Lung (tissue), 12 donors: ENCODE measurements around the gene ANO2. TPM values are rescaled to one million over a fixed set of nuclear protein-coding genes. Genes with fewer than 3 reads are reported as not detected.
A peak's percentile ranks its signal among the peaks of the same experiment; 100 is the strongest.

Experiments
- ATAC-seq: fragments of 200-7000 bp; cut with Tn5 transposase; one replicate; pipeline ENCODE4 v1.9.1; 2020; ENCODE audit warnings: moderate number of reproducible peaks; ENCODE audit not compliant: insufficient read depth, low FRiP score
- DNase-seq, 3 donors: peaks; one replicate each; pipeline ENCODE4 v3.0.0-alpha.2; 2013 to 2017
- H3K27ac ChIP-seq, 2 donors: one replicate each; pipeline ENCODE4 v1.5.1; 2013; ENCODE audit warnings: mild to moderate bottlenecking in 2 of 2, moderate library complexity in 2 of 2, control low read depth in 1 of 2, inconsistent platforms in 1 of 2, low read depth in 1 of 2, low read length in 1 of 2
- H3K27me3 ChIP-seq, 3 donors: one replicate each; pipeline ENCODE4 v1.5.1; 2013; ENCODE audit warnings: low read length in 2 of 3; ENCODE audit not compliant: control insufficient read depth in 3 of 3, insufficient read depth in 3 of 3
- H3K36me3 ChIP-seq, 4 donors: one replicate each; pipeline ENCODE4 v1.5.1; 2013; ENCODE audit warnings: low read length in 4 of 4, mild to moderate bottlenecking in 1 of 4, moderate library complexity in 1 of 4; ENCODE audit not compliant: control insufficient read depth in 4 of 4, insufficient read depth in 4 of 4
- H3K4me1 ChIP-seq, 5 donors: one replicate each; pipeline ENCODE4 v1.5.1; 2013; ENCODE audit warnings: low read length in 5 of 5, mild to moderate bottlenecking in 2 of 5, moderate library complexity in 1 of 5; ENCODE audit not compliant: control insufficient read depth in 5 of 5, insufficient read depth in 5 of 5
- H3K4me3 ChIP-seq: one replicate; pipeline ENCODE4 v1.5.1; 2013; ENCODE audit warnings: mild to moderate bottlenecking, control low read depth, moderate library complexity
- H3K9ac ChIP-seq, 2 donors: one replicate each; pipeline ENCODE4 v1.5.1; 2013; ENCODE audit warnings: low read length in 2 of 2, control low read depth in 1 of 2; ENCODE audit not compliant: insufficient read depth in 1 of 2
- H3K9me3 ChIP-seq, 4 donors: one replicate each; pipeline ENCODE4 v1.5.1; 2013; ENCODE audit warnings: low read length in 3 of 4, mild to moderate bottlenecking in 1 of 4, moderate library complexity in 1 of 4; ENCODE audit not compliant: control insufficient read depth in 4 of 4, insufficient read depth in 3 of 4
- WGBS, 2 donors: extraction: QIAGEN DNeasy Blood & Tissue Kit; methylation state at CpG; one replicate each; pipeline ENCODE4 v1.1.7; 2013; 5-methylcytosine and 5-hydroxymethylcytosine counted together
- polyA plus RNA-seq, 2 donors: library from polyadenylated mRNA; stranded (reverse); fragments of 200-250 nt; gene quantifications; one replicate each; pipeline ENCODE4 v1.2.1, GENCODE V29; 2013
- total RNA-seq, 2 donors: library from RNA; depleted of rRNA in 1 of 2; stranded (reverse); fragments of >200 nt in 1 of 2; gene quantifications; one replicate each; pipeline ENCODE4 v1.2.1, GENCODE V29; 2014 to 2021
- TF ChIP-seq, protein P1 (sequence below): IDR thresholded peaks from 2 replicates; pipeline ENCODE4 v1.5.1; 2012; ENCODE audit warnings: mild to moderate bottlenecking; ENCODE audit errors: control extremely low read depth, extremely low read depth
- donor health status: control.
- donor health status: control.
- donor health status: Bipolar disorder and iron deficiency.
- donor health status: healthy.
- donor health status: DM: yes; HTN: yes; CAD: no.

Gene ANO2
- total and polyA plus RNA-seq, 4 donors, result 5.9 to 11.3 (median 7.4) TPM

DNA sequence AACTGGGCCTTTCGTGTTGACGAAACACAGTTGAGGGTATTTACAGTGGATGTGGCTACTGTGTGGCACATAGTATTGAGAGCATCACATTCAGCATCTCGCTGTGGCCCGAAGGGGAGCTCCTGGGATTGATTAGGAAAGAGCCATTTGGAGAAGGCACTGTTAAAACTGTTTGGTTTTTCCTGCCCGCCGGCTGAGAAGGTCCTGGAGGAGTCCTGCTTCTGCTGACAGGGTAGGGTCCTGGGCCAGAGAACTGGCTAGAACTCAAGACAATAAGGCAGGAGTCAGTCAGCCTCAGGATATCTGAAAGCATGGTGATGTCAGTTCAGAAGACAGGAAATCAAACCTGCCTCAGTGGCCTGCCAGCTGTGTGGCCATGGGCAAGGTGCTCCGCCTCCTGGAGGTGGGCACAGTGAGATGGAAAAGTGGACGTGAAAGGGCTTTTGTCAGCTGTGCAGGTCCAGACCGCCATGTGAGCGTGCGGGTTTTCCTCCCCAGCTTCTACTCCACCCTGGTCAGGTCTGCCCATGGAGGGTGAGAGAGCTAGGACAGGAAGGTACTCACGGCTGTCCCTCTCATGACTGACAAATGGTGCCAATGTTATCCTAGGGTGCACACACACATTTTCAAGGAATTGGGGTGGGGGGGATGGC, 420.8 kb downstream of the ANO2 start:
- 96% methylated on average over 12 of the region's 12 CpGs for WGBS, 2 donors

DNA sequence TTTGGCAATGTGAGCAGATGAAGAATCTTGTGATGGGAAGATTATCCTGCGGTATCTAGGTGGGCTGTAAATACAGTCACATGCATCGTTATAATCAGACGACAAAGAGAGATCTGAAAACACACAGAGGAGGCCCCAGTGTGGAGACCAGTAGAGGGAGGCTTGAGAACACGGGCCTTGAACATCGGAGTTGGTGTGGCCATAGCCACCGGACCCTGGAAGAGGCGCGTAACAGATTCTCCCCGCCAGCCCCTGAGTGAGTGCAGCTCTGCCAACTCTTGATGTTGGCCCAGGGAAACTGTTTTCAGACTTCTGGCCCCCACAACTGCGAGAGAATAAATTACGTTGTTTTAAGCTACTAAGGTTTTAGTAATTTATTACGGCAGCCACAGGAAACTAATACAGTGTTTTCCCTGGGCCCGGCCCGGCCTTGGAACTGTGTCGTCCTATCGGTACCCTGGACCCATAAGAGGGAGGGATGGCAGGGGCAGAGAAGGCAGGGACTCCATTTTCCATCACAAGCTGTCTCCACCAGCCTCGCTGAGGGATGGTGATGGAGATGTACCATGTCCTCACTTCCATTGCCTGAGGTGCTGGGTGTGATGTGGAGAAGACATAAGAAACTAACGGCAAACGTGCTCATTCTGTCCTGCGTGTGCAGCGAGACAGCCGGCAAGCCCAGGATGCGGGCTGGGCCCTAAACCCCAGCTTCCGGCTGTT, 421.5 kb downstream of the ANO2 start:
- no peak overlapping the region for H3K4me3 ChIP-seq
- TF ChIP-seq, protein P1, sequence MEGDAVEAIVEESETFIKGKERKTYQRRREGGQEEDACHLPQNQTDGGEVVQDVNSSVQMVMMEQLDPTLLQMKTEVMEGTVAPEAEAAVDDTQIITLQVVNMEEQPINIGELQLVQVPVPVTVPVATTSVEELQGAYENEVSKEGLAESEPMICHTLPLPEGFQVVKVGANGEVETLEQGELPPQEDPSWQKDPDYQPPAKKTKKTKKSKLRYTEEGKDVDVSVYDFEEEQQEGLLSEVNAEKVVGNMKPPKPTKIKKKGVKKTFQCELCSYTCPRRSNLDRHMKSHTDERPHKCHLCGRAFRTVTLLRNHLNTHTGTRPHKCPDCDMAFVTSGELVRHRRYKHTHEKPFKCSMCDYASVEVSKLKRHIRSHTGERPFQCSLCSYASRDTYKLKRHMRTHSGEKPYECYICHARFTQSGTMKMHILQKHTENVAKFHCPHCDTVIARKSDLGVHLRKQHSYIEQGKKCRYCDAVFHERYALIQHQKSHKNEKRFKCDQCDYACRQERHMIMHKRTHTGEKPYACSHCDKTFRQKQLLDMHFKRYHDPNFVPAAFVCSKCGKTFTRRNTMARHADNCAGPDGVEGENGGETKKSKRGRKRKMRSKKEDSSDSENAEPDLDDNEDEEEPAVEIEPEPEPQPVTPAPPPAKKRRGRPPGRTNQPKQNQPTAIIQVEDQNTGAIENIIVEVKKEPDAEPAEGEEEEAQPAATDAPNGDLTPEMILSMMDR, result no peak
- no peak for DNase-seq
- no peak overlapping the region for H3K27ac ChIP-seq
- H3K9ac ChIP-seq, result no peak overlapping the region
- no peaks in the 10 kb centered on the region for H3K36me3 ChIP-seq
- WGBS, 2 donors, result 91 to 92% methylated on average over 24 of the region's 24 CpGs
- peaks cover 0 to 3% (median 0%) of the 10 kb centered on the region in 4 donors for H3K9me3 ChIP-seq
- no peak for ATAC-seq
- no peaks in the 10 kb centered on the region for H3K4me1 ChIP-seq
- no peaks in the 10 kb centered on the region for H3K27me3 ChIP-seq

More for the DNA sequence above, 420.8 kb downstream of the ANO2 start:
- Histone ChIP-seq H3K36me3 (no peaks in the 10 kb centered on the region), H3K9ac (no peak overlapping the region), H3K27ac (no peak overlapping the region), H3K4me1 (no peaks in the 10 kb centered on the region), H3K4me3 (peak overlapping the region; percentile 7), H3K27me3 (no peaks in the 10 kb centered on the region), H3K9me3 (peaks cover 0 to 3% (median 0%) of the 10 kb centered on the region in 4 donors)
- TF ChIP-seq, protein P1, result no peak
- DNase-seq, result no peak
- ATAC-seq, result no peak

DNA sequence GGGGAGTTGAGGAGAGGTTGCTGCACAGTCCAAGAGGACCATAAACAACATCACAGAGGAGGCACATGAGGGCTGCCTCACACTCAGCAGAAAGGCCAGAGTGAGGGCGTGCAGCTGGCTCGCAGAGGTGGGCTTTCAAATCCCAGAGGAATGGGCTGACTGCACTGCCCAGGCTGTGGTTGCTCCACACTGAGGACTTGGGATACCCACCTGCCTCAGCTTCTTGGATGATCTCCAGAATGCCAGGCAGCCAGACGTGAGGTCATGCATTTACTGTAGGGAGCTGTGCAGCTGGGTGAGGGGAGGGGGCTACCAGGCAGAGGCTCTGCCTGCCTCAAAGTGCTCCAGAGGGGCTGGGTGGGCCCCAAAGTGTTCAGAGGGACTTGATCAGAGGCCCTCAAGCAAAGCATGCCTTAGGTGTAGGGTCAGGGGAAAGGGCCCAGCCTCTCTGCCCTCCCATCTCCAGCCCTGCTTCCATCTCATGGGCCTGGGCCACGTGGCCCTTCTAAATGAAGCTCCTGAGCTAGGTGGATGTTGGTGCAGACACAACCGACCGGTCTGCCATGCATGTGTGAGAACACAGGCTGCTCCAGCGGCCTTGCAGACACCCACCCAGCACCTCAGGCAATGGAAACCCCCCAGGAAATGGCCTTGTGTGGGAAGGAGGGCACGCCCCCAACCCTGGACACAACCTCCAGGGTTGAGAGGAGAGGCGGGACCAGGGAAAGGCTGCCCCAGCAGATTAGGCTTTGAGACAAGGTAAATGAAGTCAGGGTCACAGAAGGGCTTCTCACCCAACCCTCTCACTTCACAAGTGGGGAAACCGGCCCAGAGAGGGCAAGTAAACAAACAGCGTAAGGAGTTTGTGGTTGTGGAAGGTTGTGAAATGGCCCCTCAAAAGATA, 422.4 kb downstream of the ANO2 start:
- Histone ChIP-seq H3K36me3 (no peaks in the 10 kb centered on the region), H3K27ac (no peak overlapping the region), H3K9me3 (peaks cover 0 to 3% (median 0%) of the 10 kb centered on the region in 4 donors), H3K4me1 (no peaks in the 10 kb centered on the region), H3K4me3 (no peak overlapping the region), H3K9ac (no peak overlapping the region), H3K27me3 (no peaks in the 10 kb centered on the region)
- TF ChIP-seq, protein P1, result no peak
- WGBS, 2 donors, result 85 to 86% methylated on average over 11 of the region's 11 CpGs
- ATAC-seq (no peak), DNase-seq (peak in 1 of 3 donors; percentile 31)
